Stomach (tissue), 4 donors: Measurements from ENCODE around the gene TEX9.

Experiments
- CTCF ChIP-seq, 7 experiments: fragments of 450-650 bp in 4 of 7; fragments of 200-600 bp in 3 of 7; sonication (generic) in 3 of 7; IDR thresholded peaks; one replicate each; pipeline ENCODE4 v1.5.1; 2016 to 2019; ENCODE audit warnings: antibody characterized with exemption in 7 of 7, control low read depth in 2 of 7, mild to moderate bottlenecking in 1 of 7
- POLR2AphosphoS5 ChIP-seq, 3 donors: sonication (generic); formaldehyde crosslinking; IDR thresholded peaks; one replicate each; pipeline ENCODE4 v1.6.1; 2016; ENCODE audit warnings: antibody characterized with exemption in 3 of 3

GRCh38 chr15:56475351-56475750 is 110.1 kb downstream of the TEX9 start:
- TF ChIP-seq CTCF (IDR thresholded peaks at IDR 0.05) (no peak), POLR2AphosphoS5 (IDR thresholded peaks at IDR 0.05) (no peak)
